Measurements from ENCODE around the gene MT1M. TPM values are rescaled to one million over a fixed set of nuclear protein-coding genes. Genes with fewer than 3 reads are reported as not detected.

MT1M gene
- total and polyA plus RNA-seq, 2 of the 8 experiments (the other 6 are each of a cell fraction or from before 2014, with no cell fraction given): 2.1 TPM; not detected in 1

GRCh38 chr16:56620339-56620897 is 12.0 kb upstream of the MT1M start:
- POLR2A ChIA-PET (ENCODE audit: partially characterized antibody): interaction anchor here (1.4 to 1.6 kb wide), 2 partner anchors 9 to 10 kb away, joined by 4 to 6 read pairs; no protein-coding TSS in a partner anchor

More at GRCh38 chr16:56620339-56620897, 12.0 kb upstream of the MT1M start:
- Histone ChIP-seq H3K36me3 (ENCODE audit: control insufficient read depth in 2 of 4, insufficient read depth in 4 of 4, low read length in 3 of 4) (no peaks in the 10 kb centered on the region), H2BK12ac (ENCODE audit: low read depth, low read length) (peak overlapping the region; percentile 75; the same call in 1 of the 2 replicates), H3K4me2 (ENCODE audit: insufficient read depth in 1 of 2, low read depth in 2 of 2, low read length in 2 of 2) (no peak overlapping the region), H3K4ac (replicated peaks; ENCODE audit: insufficient read length, low read depth, low read length) (no peak overlapping the region), H2BK120ac (replicated peaks; ENCODE audit: low read depth, low read length) (no peak overlapping the region), H2AK5ac (ENCODE audit: low read depth, low read length) (no peak overlapping the region), H2BK20ac (ENCODE audit: low read length) (no peak overlapping the region), H4K91ac (replicated peaks; ENCODE audit: insufficient read length, low read length) (no peak overlapping the region), H3K23ac (ENCODE audit: insufficient read length) (no peak overlapping the region), H3K9me3 (ENCODE audit: insufficient read depth in 2 of 2, low read depth in 1 of 2, low read length in 1 of 2) (no peaks in the 10 kb centered on the region), H3K9ac (replicated peaks in 1 of 4; ENCODE audit: extremely low read depth in 1 of 4, low read depth in 3 of 4, low read length in 3 of 4) (no peak overlapping the region), H3K79me2 (ENCODE audit: control insufficient read depth in 1 of 2, insufficient read depth in 2 of 2, low read length in 2 of 2) (no peaks in the 10 kb centered on the region), H2AFZ (ENCODE audit: low read length) (no peak overlapping the region), H3K4me1 (replicated peaks in 1 of 4; ENCODE audit: control insufficient read depth in 3 of 4, insufficient read depth in 4 of 4, low read length in 3 of 4) (peaks cover 0 to 23% (median 15%) of the 10 kb centered on the region in 4 experiments; a peak in 6 of 7 replicates), H3K14ac (ENCODE audit: insufficient read length) (no peak overlapping the region), H3K27ac (ENCODE audit: low read depth, low read length) (no peak overlapping the region), H3K23me2 (ENCODE audit: low read depth, low read length) (peaks cover 10% of the 10 kb centered on the region; the same call in 1 of the 2 replicates), H3K56ac (replicated peaks; ENCODE audit: insufficient read length, low read depth, low read length) (no peak overlapping the region), H4K5ac (ENCODE audit: insufficient read length, low read depth, low read length) (no peak overlapping the region), H4K20me1 (replicated peaks in 1 of 2; ENCODE audit: control insufficient read depth in 1 of 2, insufficient read depth in 2 of 2, low read length in 2 of 2) (peaks cover 0 to 10% of the 10 kb centered on the region in 2 experiments), H2BK15ac (ENCODE audit: low read length) (no peak overlapping the region), H3K4me3 (ENCODE audit: extremely low read depth in 1 of 4, insufficient read depth in 2 of 4, low read depth in 3 of 4, low read length in 4 of 4) (no peak overlapping the region), H2BK5ac (ENCODE audit: low read depth, low read length) (no peak overlapping the region), H3K27me3 (replicated peaks in 1 of 4; ENCODE audit: control insufficient read depth in 3 of 4, extremely low read depth in 1 of 4, insufficient read depth in 3 of 4, low read length in 3 of 4) (peaks cover 49 to 88% (median 82%) of the 10 kb centered on the region in 4 experiments), H3K79me1 (ENCODE audit: low read depth, low read length) (no peaks in the 10 kb centered on the region), H4K8ac (ENCODE audit: extremely low read depth, insufficient read depth, low read length) (no peak overlapping the region), H3K18ac (ENCODE audit: extremely low read depth, low read length) (no peak overlapping the region)
- CTCF ChIA-PET (ENCODE audit: partially characterized antibody): interaction anchor here (0.6 to 1.8 kb wide), 5 partner anchors 15 to 711 kb away, joined by 3 to 9 read pairs (median 4); partner anchors contain the start of gene MT1H
- 68% methylated on average over 7 of the region's 8 CpGs; no CpG with 5 or more reads in 1 of the 2 experiments for WGBS, 2 experiments (ENCODE audit: extremely low coverage in 1 of 2, insufficient coverage in 1 of 2, insufficient read length in 1 of 2, insufficient replicate concordance in 2 of 2, low coverage in 1 of 2, low lambda C conversion rate in 2 of 2, missing lambda C conversion rate in 1 of 2)
- FAIRE-seq (no peak), DNase-seq (ENCODE audit: low read depth in 1 of 2, low spot score in 2 of 2) (no peak)
- TF ChIP-seq ATF2 (IDR thresholded peaks at IDR 0.05; ENCODE audit: low read length) (no peak), POU5F1 (IDR thresholded peaks at IDR 0.05; ENCODE audit: low read depth, low read length) (no peak), TAF7 (optimal IDR thresholded peaks at IDR 0.05; ENCODE audit: borderline replicate concordance, low read depth, low read length) (no peak), ZNF274 (IDR thresholded peaks at IDR 0.05; ENCODE audit: borderline replicate concordance, extremely low read depth, low read length) (no peak), RXRA (IDR thresholded peaks at IDR 0.05; ENCODE audit: insufficient read depth, low read depth, low read length) (no peak)

Data from H1 (cell line).